K562 (cell line): ENCODE measurements around the gene EXOC3. TPM values are rescaled to one million over a fixed set of nuclear protein-coding genes. Genes with fewer than 3 reads are reported as not detected.

Source experiments
- BHLHE40 ChIP-seq: IDR thresholded peaks from 2 replicates; pipeline ENCODE4 v1.6.1; 2011; ENCODE audit warnings: low read length, improper control_type of control experiment
- FOXA3 ChIP-seq, 2 experiments: fragments of 450-650 bp in 1 of 2; sonication (generic) in 1 of 2; formaldehyde crosslinking; IDR thresholded peaks in 1 of 2; conservative IDR thresholded peaks in 1 of 2; 2 replicates each; pipeline versions ENCODE4 v1.4.0 to v1.8.0; 2020 to 2022; ENCODE audit warnings: mild to moderate bottlenecking in 2 of 2, missing genetic modification reagents in 1 of 2
- GABPA ChIP-seq: fragments of 200-800 bp; sonication (Bioruptor generic); conservative IDR thresholded peaks from 2 replicates; pipeline ENCODE4 v1.6.1; 2016; ENCODE audit warnings: low read depth, missing genetic modification characterization, missing compliant biosample characterization
- GABPB1 ChIP-seq: sonication (generic); formaldehyde crosslinking; IDR thresholded peaks from 2 replicates; pipeline ENCODE4 v1.8.0; 2022; ENCODE audit warnings: mild to moderate bottlenecking, missing genetic modification reagents
- HNRNPLL ChIP-seq: fragments of 200-400 bp; formaldehyde crosslinking; IDR thresholded peaks from 2 replicates; pipeline ENCODE4 v1.6.1; 2017; ENCODE audit warnings: low read length, low read depth, mild to moderate bottlenecking; ENCODE audit not compliant: poor library complexity, severe bottlenecking
- NFIX ChIP-seq: fragments of 250-450 bp; sonication (Bioruptor Pico); IDR thresholded peaks from 2 replicates; pipeline ENCODE4 v1.4.0; 2020; ENCODE audit warnings: low read depth, mild to moderate bottlenecking, moderate library complexity
- STAG1 ChIP-seq: sonication (generic); formaldehyde crosslinking; IDR thresholded peaks from 2 replicates; pipeline ENCODE4 v1.5.0; 2020; ENCODE audit warnings: missing genetic modification reagents, borderline replicate concordance
- TEAD1 ChIP-seq, 2 experiments: fragments of 450-650 bp in 1 of 2; sonication (generic) in 1 of 2; formaldehyde crosslinking; IDR thresholded peaks; 2 replicates each; pipeline versions ENCODE4 v1.4.0 to v1.8.0; 2020 to 2022; ENCODE audit warnings: mild to moderate bottlenecking in 2 of 2, missing genetic modification reagents in 1 of 2
- U2AF1 ChIP-seq: fragments of 200-400 bp; formaldehyde crosslinking; optimal IDR thresholded peaks from 2 replicates; pipeline ENCODE3; 2017; ENCODE audit warnings: mild to moderate bottlenecking, low read depth, low read length, moderate library complexity
- ZBTB11 ChIP-seq, 3 experiments: fragments of 200-800 bp in 1 of 3; fragments of 250-450 bp in 1 of 3; fragments of 450-650 bp in 1 of 3; sonication (Bioruptor Pico) in 1 of 3; sonication (Bioruptor generic) in 1 of 3; formaldehyde crosslinking in 1 of 3; IDR thresholded peaks; 2 replicates each; pipeline versions ENCODE4 v1.6.1 to v1.8.0; 2016 to 2022; ENCODE audit warnings: mild to moderate bottlenecking in 2 of 3, missing genetic modification characterization in 2 of 3, missing compliant biosample characterization in 1 of 3, moderate library complexity in 1 of 3
- ZFX ChIP-seq: sonication (generic); formaldehyde crosslinking; IDR thresholded peaks from 2 replicates; pipeline ENCODE4 v1.8.0; 2022; ENCODE audit warnings: mild to moderate bottlenecking, missing genetic modification reagents, moderate library complexity
- ZNF12 ChIP-seq: sonication (generic); formaldehyde crosslinking; IDR thresholded peaks from 2 replicates; pipeline ENCODE4 v1.4.0; 2020; ENCODE audit warnings: mild to moderate bottlenecking, missing genetic modification reagents
- ZNF143 ChIP-seq: sonication (generic); formaldehyde crosslinking; IDR thresholded peaks from 2 replicates; pipeline ENCODE4 v1.9.0; 2022; ENCODE audit warnings: mild to moderate bottlenecking, missing genetic modification reagents
- ZNF174 ChIP-seq: fragments of 250-450 bp; sonication (Bioruptor Pico); IDR thresholded peaks from 2 replicates; pipeline ENCODE4 v1.4.0; 2020; ENCODE audit warnings: mild to moderate bottlenecking
- ZNF436 ChIP-seq: fragments of 250-450, 450-650 bp; sonication (Bioruptor Pico); formaldehyde crosslinking; IDR thresholded peaks from 2 replicates; pipeline ENCODE4 v1.7.0; 2020; ENCODE audit warnings: mild to moderate bottlenecking
- polyA plus RNA-seq, 8 experiments: library from polyadenylated mRNA; depleted of rRNA in 4 of 8; stranded (reverse) in 5 of 8; unstranded in 3 of 8; fragments of >200 nt; fragmentation: Nextera tagmentation in 2 of 8; fragmentation: Illumina TruSeq in 1 of 8; extraction: Ambion mirVana in 2 of 8; extraction: Trizol in 1 of 8; gene quantifications; 2 replicates each; pipeline versions ENCODE4 v1.2.1 to v1.2.3, GENCODE V29; 2011 to 2014; ENCODE audit warnings: inconsistent platforms in 1 of 8, missing spikeins in 1 of 8
- total RNA-seq, 7 experiments: library from RNA; depleted of rRNA in 6 of 7; stranded (reverse); fragments of >200 nt in 6 of 7; fragmentation: Illumina TruSeq in 2 of 7; extraction: Trizol in 2 of 7; gene quantifications; 2 replicates each; pipeline versions ENCODE4 v1.2.1 to v1.2.3, GENCODE V29; 2011 to 2021; ENCODE audit warnings: low replicate concordance in 1 of 7
- TF ChIP-seq, protein P1 (sequence below), 2 experiments: fragments of 450-650 bp; IDR thresholded peaks; 2 replicates each; pipeline ENCODE4 v1.6.1; 2018; ENCODE audit warnings: mild to moderate bottlenecking in 2 of 2, low read depth in 1 of 2; ENCODE audit not compliant: partially characterized antibody in 2 of 2
- TF ChIP-seq, protein P2 (sequence below): fragments of 450-650 bp; formaldehyde crosslinking; IDR thresholded peaks from 2 replicates; pipeline ENCODE4 v1.4.0; 2022; ENCODE audit warnings: mild to moderate bottlenecking, moderate library complexity

The EXOC3 gene
- total and polyA plus RNA-seq, 9 of the 15 experiments (the other 6 are each of a cell fraction or from before 2014, with no cell fraction given) = 1.4 to 41.9 (median 22.4) TPM

DNA sequence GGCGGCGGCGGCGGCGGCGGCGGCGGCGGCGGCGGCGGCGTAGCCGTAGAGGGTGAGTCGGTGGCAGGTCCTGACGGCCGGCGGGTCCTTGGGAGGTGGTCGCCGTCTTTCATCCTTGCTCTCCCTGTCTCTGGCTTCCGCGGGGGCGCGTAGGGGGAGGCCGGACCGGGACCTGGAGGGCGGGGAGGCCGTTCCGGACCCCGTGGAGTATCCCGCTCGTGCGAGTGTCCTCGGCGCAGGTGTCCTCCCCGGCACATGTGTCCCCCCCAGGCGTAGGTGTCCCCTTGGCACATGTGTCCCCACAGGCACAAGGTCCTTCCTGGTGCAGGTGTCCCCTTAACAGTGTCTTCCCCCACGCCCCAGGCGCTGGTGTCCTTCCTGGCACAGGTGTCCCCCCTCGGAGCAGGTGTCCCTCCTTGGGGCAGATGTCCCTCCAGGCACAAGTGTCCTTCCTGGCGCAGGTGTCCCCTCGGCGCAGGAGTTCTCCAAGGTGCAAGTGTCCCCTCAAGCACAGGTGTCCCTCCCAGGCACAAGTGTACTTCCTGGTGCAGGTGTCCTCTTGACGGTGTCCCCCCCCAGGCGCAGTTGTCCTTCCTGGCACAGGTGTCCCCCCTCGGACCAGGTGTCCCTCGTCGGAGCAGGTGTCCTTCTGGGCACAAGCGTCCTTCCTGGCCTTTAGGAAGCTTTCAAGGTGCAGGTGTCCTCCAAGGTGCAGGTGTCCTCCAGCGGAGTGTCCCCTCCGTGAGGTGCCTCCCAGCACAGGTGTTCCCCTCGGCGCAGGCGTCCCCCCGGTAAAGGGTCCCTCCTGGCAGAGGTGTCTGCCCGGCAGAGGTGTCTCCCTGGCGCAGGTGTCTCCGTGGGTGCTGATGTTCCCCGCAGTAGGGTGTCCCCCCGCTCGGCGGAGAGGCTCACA lies 519 bp downstream of the EXOC3 start (continued):
- TF ChIP-seq GABPB1 (CRISPR knock-in tag) (peak; percentile 90), ZNF12 (CRISPR knock-in tag) (no peak), GABPA (tag) (peak; percentile 87), TEAD1 (CRISPR knock-in tag; IDR thresholded peaks at IDR 0.05) (no peak), ZFX (peak; percentile 19; the same call in 1 of the 2 replicates), ZNF436 (no peak), ZNF143 (CRISPR knock-in tag) (0 out of 2 replicates have a peak, but pooled peaks have one; percentile 25), BHLHE40 (peak; percentile 23; the same call in 1 of the 2 replicates), FOXA3 (CRISPR knock-in tag; conservative IDR thresholded peaks at IDR 0.05 in 1 of 2, IDR thresholded peaks at IDR 0.05 in 1 of 2) (peak in 1 of 2 experiments; percentile 63; a peak in 1 of 4 replicates), STAG1 (CRISPR knock-in tag) (no peak), U2AF1 (no peak), NFIX (no peak), ZBTB11 (CRISPR knock-in tag; IDR thresholded peaks at IDR 0.05) (peak; percentile 71 to 95 (median 71); a peak in 5 of 6 replicates), HNRNPLL (peak; percentile 3), ZNF174 (CRISPR knock-in tag) (no peak)
- TF ChIP-seq, protein P1, sequence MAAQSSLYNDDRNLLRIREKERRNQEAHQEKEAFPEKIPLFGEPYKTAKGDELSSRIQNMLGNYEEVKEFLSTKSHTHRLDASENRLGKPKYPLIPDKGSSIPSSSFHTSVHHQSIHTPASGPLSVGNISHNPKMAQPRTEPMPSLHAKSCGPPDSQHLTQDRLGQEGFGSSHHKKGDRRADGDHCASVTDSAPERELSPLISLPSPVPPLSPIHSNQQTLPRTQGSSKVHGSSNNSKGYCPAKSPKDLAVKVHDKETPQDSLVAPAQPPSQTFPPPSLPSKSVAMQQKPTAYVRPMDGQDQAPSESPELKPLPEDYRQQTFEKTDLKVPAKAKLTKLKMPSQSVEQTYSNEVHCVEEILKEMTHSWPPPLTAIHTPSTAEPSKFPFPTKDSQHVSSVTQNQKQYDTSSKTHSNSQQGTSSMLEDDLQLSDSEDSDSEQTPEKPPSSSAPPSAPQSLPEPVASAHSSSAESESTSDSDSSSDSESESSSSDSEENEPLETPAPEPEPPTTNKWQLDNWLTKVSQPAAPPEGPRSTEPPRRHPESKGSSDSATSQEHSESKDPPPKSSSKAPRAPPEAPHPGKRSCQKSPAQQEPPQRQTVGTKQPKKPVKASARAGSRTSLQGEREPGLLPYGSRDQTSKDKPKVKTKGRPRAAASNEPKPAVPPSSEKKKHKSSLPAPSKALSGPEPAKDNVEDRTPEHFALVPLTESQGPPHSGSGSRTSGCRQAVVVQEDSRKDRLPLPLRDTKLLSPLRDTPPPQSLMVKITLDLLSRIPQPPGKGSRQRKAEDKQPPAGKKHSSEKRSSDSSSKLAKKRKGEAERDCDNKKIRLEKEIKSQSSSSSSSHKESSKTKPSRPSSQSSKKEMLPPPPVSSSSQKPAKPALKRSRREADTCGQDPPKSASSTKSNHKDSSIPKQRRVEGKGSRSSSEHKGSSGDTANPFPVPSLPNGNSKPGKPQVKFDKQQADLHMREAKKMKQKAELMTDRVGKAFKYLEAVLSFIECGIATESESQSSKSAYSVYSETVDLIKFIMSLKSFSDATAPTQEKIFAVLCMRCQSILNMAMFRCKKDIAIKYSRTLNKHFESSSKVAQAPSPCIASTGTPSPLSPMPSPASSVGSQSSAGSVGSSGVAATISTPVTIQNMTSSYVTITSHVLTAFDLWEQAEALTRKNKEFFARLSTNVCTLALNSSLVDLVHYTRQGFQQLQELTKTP (IDR thresholded peaks at IDR 0.05; ENCODE audit: low read depth in 1 of 2, partially characterized antibody in 2 of 2) = no peak
- TF ChIP-seq, protein P2, sequence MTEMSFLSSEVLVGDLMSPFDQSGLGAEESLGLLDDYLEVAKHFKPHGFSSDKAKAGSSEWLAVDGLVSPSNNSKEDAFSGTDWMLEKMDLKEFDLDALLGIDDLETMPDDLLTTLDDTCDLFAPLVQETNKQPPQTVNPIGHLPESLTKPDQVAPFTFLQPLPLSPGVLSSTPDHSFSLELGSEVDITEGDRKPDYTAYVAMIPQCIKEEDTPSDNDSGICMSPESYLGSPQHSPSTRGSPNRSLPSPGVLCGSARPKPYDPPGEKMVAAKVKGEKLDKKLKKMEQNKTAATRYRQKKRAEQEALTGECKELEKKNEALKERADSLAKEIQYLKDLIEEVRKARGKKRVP = no peak
